HepG2 (cell line): Measurements from ENCODE around the gene FRMD3. TPM values are rescaled to one million over a fixed set of nuclear protein-coding genes. Genes with fewer than 3 reads are reported as not detected.
A peak's percentile ranks its signal among the peaks of the same experiment; 100 is the strongest.

Source experiments
- ATAC-seq: fragments of 200-7000 bp; cut with Tn5 transposase; 3 replicates; pipeline ENCODE4 v1.9.1; 2020; ENCODE audit warnings: mild to moderate bottlenecking, moderate library complexity
- BruUV-seq: library from RNA; stranded (reverse); fragments of 400-500 nt; replicated peaks from 2 replicates; lab custom pipeline; 2021; lab: Mats Ljungman, UMichigan
- CTCF ChIA-PET: fragments of 300-600 bp; formaldehyde crosslinking; extraction: SDS; loops from one replicate; lab custom pipeline; 2021; ENCODE audit warnings: low total read pairs, inconsistent platforms, low intra/inter-chr PET ratio; lab: Yijun Ruan, JAX
- POLR2A ChIA-PET: fragments of 350-600 bp; sonication (Branson Sonifier 250); formaldehyde crosslinking; loops from one replicate; lab custom pipeline; 2020; ENCODE audit warnings: antibody characterized with exemption, inconsistent platforms; lab: Yijun Ruan, JAX
- DNase-seq: peaks from one replicate; pipeline ENCODE4 v3.0.0-alpha.2; 2015; ENCODE audit warnings: low spot score
- FAIRE-seq: peaks from 3 replicates; lab custom pipeline; 2011; peaks lifted over from hg19 to GRCh38; lab: Jason Lieb, UNC
- H2AFZ ChIP-seq: one replicate; pipeline ENCODE4 v1.6.1; 2011; ENCODE audit warnings: low read length, inconsistent platforms
- H3K27ac ChIP-seq: fragments of 300-600 bp; 3 replicates; pipeline ENCODE4 v1.8.0; 2011; ENCODE audit warnings: mixed run types, mild to moderate bottlenecking, mixed read lengths, low read length, inconsistent platforms; ENCODE audit not compliant: insufficient read depth; ENCODE audit errors: extremely low read length
- H3K27me3 ChIP-seq, 2 experiments: fragments of 200-600 bp in 1 of 2; 2 replicates in 1 of 2; 3 replicates in 1 of 2; pipeline versions ENCODE4 v1.6.0 to v1.8.0; 2011; ENCODE audit warnings: low read length in 2 of 2, mild to moderate bottlenecking in 2 of 2, moderate library complexity in 2 of 2, inconsistent platforms in 1 of 2; ENCODE audit not compliant: insufficient read depth in 2 of 2, control insufficient read depth in 1 of 2
- H3K36me3 ChIP-seq, 2 experiments: fragments of 200-600 bp in 1 of 2; replicated peaks in 1 of 2; 2 replicates in 1 of 2; 3 replicates in 1 of 2; pipeline versions ENCODE4 v1.5.1 to v1.8.0; 2011; ENCODE audit warnings: low read length in 2 of 2, inconsistent platforms in 1 of 2; ENCODE audit not compliant: insufficient read depth in 2 of 2, control insufficient read depth in 1 of 2
- H3K4me1 ChIP-seq: 2 replicates; pipeline ENCODE4 v1.5.1; 2012; ENCODE audit warnings: low read length, inconsistent platforms; ENCODE audit not compliant: insufficient read depth
- H3K4me2 ChIP-seq: 2 replicates; pipeline ENCODE4 v1.6.0; 2011; ENCODE audit warnings: low read depth, low read length, inconsistent platforms
- H3K4me3 ChIP-seq, 3 experiments: fragments of 200-600 bp in 1 of 3; sonication (generic), shearing (Covaris generic) in 1 of 3; replicated peaks in 1 of 3; 2 replicates each; pipeline ENCODE4 v1.5.1; 2011 to 2016; ENCODE audit warnings: low read length in 3 of 3, inconsistent platforms in 2 of 3, low read depth in 2 of 3, mild to moderate bottlenecking in 2 of 3, control low read depth in 1 of 3, mixed read lengths in 1 of 3; ENCODE audit not compliant: insufficient read depth in 1 of 3
- H3K79me2 ChIP-seq: one replicate; pipeline ENCODE4 v1.6.1; 2011; ENCODE audit warnings: low read length, inconsistent platforms; ENCODE audit not compliant: insufficient read depth
- H3K9ac ChIP-seq: 2 replicates; pipeline ENCODE4 v1.6.0; 2011; ENCODE audit warnings: mild to moderate bottlenecking, low read depth, low read length, inconsistent platforms; ENCODE audit not compliant: insufficient read depth
- H3K9me3 ChIP-seq: 2 replicates; pipeline ENCODE4 v1.5.1; 2012; ENCODE audit warnings: mild to moderate bottlenecking, low read length
- H4K20me1 ChIP-seq: 2 replicates; pipeline ENCODE4 v1.6.0; 2011; ENCODE audit warnings: inconsistent platforms, mild to moderate bottlenecking, low read length, moderate library complexity; ENCODE audit not compliant: insufficient read depth
- ELF4 ChIP-seq: sonication (generic); formaldehyde crosslinking; IDR thresholded peaks from 2 replicates; pipeline ENCODE4 v1.5.0; 2020; ENCODE audit warnings: missing genetic modification reagents, mild to moderate bottlenecking, moderate library complexity, borderline replicate concordance
- EZH2 ChIP-seq: conservative IDR thresholded peaks from 2 replicates; pipeline ENCODE4 v1.6.1; 2012; ENCODE audit warnings: mild to moderate bottlenecking, low read depth, low read length, moderate library complexity
- HNRNPLL ChIP-seq: fragments of 200-400 bp; formaldehyde crosslinking; IDR thresholded peaks from 2 replicates; pipeline ENCODE4 v1.6.1; 2017; ENCODE audit warnings: mild to moderate bottlenecking, low read depth, low read length; ENCODE audit not compliant: poor library complexity, severe bottlenecking
- MAFF ChIP-seq: IDR thresholded peaks from 2 replicates; pipeline ENCODE4 v1.6.1; 2011; ENCODE audit warnings: low read depth, low read length, improper control_type of control experiment
- MAFK ChIP-seq, 2 experiments: IDR thresholded peaks in 1 of 2; conservative IDR thresholded peaks in 1 of 2; 2 replicates each; pipeline ENCODE4 v1.6.1; 2011; ENCODE audit warnings: improper control_type of control experiment in 2 of 2, low read length in 2 of 2
- MEF2D ChIP-seq: sonication (generic); formaldehyde crosslinking; IDR thresholded peaks from 2 replicates; pipeline ENCODE4 v1.5.1; 2020; ENCODE audit warnings: mild to moderate bottlenecking, missing genetic modification reagents
- NCOA2 ChIP-seq: sonication (generic); formaldehyde crosslinking; IDR thresholded peaks from 2 replicates; pipeline ENCODE4 v1.8.0; 2022; ENCODE audit warnings: inconsistent platforms
- ZMYM4 ChIP-seq: sonication (generic); formaldehyde crosslinking; IDR thresholded peaks from 2 replicates; pipeline ENCODE4 v1.8.1; 2023; ENCODE audit warnings: mild to moderate bottlenecking, missing genetic modification reagents
- ZNF776 ChIP-seq: sonication (generic); formaldehyde crosslinking; IDR thresholded peaks from 2 replicates; pipeline ENCODE4 v1.4.0; 2020; ENCODE audit warnings: mild to moderate bottlenecking, missing genetic modification reagents
- WGBS: methylation state at CpG from one replicate; pipeline ENCODE4 v1.1.6; 2017; ENCODE audit warnings: low lambda C conversion rate; 5-methylcytosine and 5-hydroxymethylcytosine counted together
- in situ Hi-C: cut with HindIII; loops from 2 replicates; pipeline ENCODE4 v1.10.0; 2017; ENCODE audit warnings: low pct_unique_long_range_greater_than_20kb; ENCODE audit not compliant: extremely low pct_ligation_motif_present
- intact Hi-C: fragments of 100-400 bp; cut with micrococcal nuclease; formaldehyde crosslinking; loops from one replicate; pipeline ENCODE4 v1.10.0; 2022; ENCODE audit not compliant: unreplicated experiment
- polyA plus RNA-seq, 8 experiments: library from polyadenylated mRNA; depleted of rRNA in 3 of 8; stranded (reverse) in 7 of 8; unstranded in 1 of 8; fragments of >200 nt; fragmentation: Illumina TruSeq in 4 of 8; extraction: Trizol in 4 of 8; gene quantifications; 2 replicates each; pipeline versions ENCODE4 v1.2.1 to v1.2.3, GENCODE V29; 2011 to 2016; ENCODE audit warnings: low read depth in 4 of 8, missing spikeins in 1 of 8, mixed read lengths in 1 of 8; ENCODE audit not compliant: insufficient read depth in 1 of 8
- total RNA-seq, 5 experiments: library from RNA; depleted of rRNA; stranded (reverse); fragments of >200 nt; fragmentation: Illumina TruSeq; extraction: Trizol; gene quantifications; 2 replicates each; pipeline ENCODE4 v1.2.3, GENCODE V29; 2016; ENCODE audit warnings: low read depth in 1 of 5
- TF ChIP-seq, protein P1 (sequence below): sonication (generic); formaldehyde crosslinking; IDR thresholded peaks from 2 replicates; pipeline ENCODE4 v1.8.0; 2022; ENCODE audit warnings: mild to moderate bottlenecking, missing genetic modification reagents, moderate library complexity

FRMD3 gene
- total and polyA plus RNA-seq, 2 of the 13 experiments (the other 11 are each of a cell fraction or from before 2014, with no cell fraction given) = 3.2 to 7.7 TPM

DNA sequence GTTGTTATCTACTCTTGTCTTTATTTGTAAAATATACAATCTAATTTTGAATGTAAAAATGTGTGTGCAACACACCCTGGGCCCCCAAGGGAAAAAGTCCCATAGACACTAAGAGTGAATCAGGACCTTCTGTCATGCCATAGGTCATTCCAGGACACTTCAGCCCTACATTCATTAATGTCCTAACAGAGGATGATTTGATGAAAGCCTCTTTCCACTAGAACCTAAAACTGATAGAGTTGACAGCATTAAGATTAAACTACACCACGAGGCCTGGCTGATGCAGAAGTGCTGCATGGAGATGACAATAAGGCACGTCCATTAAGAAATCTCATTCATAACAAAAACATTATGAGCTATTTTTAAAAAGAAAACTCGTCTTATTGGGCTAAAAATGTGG lies 46.2 kb downstream of the FRMD3 start:
- no TSS peak for BruUV-seq
- CTCF ChIA-PET = no interaction called here
- TF ChIP-seq ZNF776 (CRISPR knock-in tag) (no peak), MEF2D (CRISPR knock-in tag) (no peak), ZMYM4 (no peak), ELF4 (CRISPR knock-in tag) (no peak), HNRNPLL (no peak), NCOA2 (CRISPR knock-in tag) (no peak)
- TF ChIP-seq, protein P1, sequence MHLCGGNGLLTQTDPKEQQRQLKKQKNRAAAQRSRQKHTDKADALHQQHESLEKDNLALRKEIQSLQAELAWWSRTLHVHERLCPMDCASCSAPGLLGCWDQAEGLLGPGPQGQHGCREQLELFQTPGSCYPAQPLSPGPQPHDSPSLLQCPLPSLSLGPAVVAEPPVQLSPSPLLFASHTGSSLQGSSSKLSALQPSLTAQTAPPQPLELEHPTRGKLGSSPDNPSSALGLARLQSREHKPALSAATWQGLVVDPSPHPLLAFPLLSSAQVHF (CRISPR knock-in tag) = no peak
- TF ChIP-seq, all 625 proteins: peak for 0
- in situ Hi-C loops (no loop called here), intact Hi-C loops (no loop called here)
- ATAC-seq (no peak), FAIRE-seq (no peak), DNase-seq (no peak)
- H3K9ac ChIP-seq = no peak overlapping the region
- WGBS = 84% methylated on average over 3 of the region's 3 CpGs
- no peaks in the 10 kb centered on the region for H3K9me3 ChIP-seq
- H3K4me2 ChIP-seq = no peak overlapping the region
- H4K20me1 ChIP-seq = no peaks in the 10 kb centered on the region
- no peaks in the 10 kb centered on the region for H3K36me3 ChIP-seq
- H3K79me2 ChIP-seq = peaks cover 7% of the 10 kb centered on the region
- H3K4me3 ChIP-seq = no peak overlapping the region
- no peaks in the 10 kb centered on the region for H3K4me1 ChIP-seq
- no peaks in the 10 kb centered on the region for H3K27me3 ChIP-seq
- H3K27ac ChIP-seq = no peak overlapping the region
- POLR2A ChIA-PET = no interaction called here
- no peak overlapping the region for H2AFZ ChIP-seq

GRCh38 chr9:83491413-83491812 lies 46.8 kb downstream of the FRMD3 start:
- no peaks in the 10 kb centered on the region for H3K4me1 ChIP-seq
- H3K9me3 ChIP-seq = no peaks in the 10 kb centered on the region
- DNase-seq (no peak), FAIRE-seq (no peak), ATAC-seq (no peak)
- no peaks in the 10 kb centered on the region for H3K27me3 ChIP-seq
- no peak overlapping the region for H3K27ac ChIP-seq
- CTCF ChIA-PET = no interaction called here
- H3K4me2 ChIP-seq = no peak overlapping the region
- WGBS = 83% methylated on average over 3 of the region's 3 CpGs
- H3K9ac ChIP-seq = no peak overlapping the region
- no peak overlapping the region for H3K4me3 ChIP-seq
- no peaks in the 10 kb centered on the region for H3K36me3 ChIP-seq
- no peak overlapping the region for H2AFZ ChIP-seq
- no TSS peak for BruUV-seq
- POLR2A ChIA-PET = no interaction called here
- H4K20me1 ChIP-seq = no peaks in the 10 kb centered on the region
- intact Hi-C loops = no loop called here
- peaks cover 9% of the 10 kb centered on the region for H3K79me2 ChIP-seq
- in situ Hi-C loops = no loop called here
- peak; percentile 55 to 63; a peak in 3 of 4 replicates for TF ChIP-seq MAFK (conservative IDR thresholded peaks at IDR 0.05 in 1 of 2, IDR thresholded peaks at IDR 0.05 in 1 of 2; ENCODE audit: low read length in 2 of 2)
- TF ChIP-seq EZH2 = no peak
- peak; percentile 35; the same call in 1 of the 2 replicates for TF ChIP-seq MAFF
